ENCODE data around the gene CRYGN.

GRCh38 chr7:151435103-151435916 lies 4.6 kb downstream of the CRYGN start:
- TF ChIP-seq CTCF (IDR thresholded peaks at IDR 0.05) (no peak), EP300 (IDR thresholded peaks at IDR 0.05; ENCODE audit: borderline replicate concordance in 1 of 2, low read depth in 1 of 2, low read length in 1 of 2) (no peak), EZH2phosphoT487 (IDR thresholded peaks at IDR 0.05; ENCODE audit: borderline replicate concordance, low read depth) (no peak), POLR2AphosphoS5 (IDR thresholded peaks at IDR 0.05; ENCODE audit: low read depth, low read length) (no peak), USF1 (IDR thresholded peaks at IDR 0.05; ENCODE audit: borderline replicate concordance, low read depth) (no peak), SMC3 (IDR thresholded peaks at IDR 0.05; ENCODE audit: low read depth, low read length) (no peak), GABPA (IDR thresholded peaks at IDR 0.05; ENCODE audit: low read depth) (no peak), YY1 (IDR thresholded peaks at IDR 0.05; ENCODE audit: low read depth) (no peak), MAX (IDR thresholded peaks at IDR 0.05; ENCODE audit: low read depth) (no peak), TCF12 (IDR thresholded peaks at IDR 0.05) (no peak)

Data from SK-N-SH (cell line).